ENCODE measurements around the gene KRT27.

- TF ChIP-seq, protein P1, sequence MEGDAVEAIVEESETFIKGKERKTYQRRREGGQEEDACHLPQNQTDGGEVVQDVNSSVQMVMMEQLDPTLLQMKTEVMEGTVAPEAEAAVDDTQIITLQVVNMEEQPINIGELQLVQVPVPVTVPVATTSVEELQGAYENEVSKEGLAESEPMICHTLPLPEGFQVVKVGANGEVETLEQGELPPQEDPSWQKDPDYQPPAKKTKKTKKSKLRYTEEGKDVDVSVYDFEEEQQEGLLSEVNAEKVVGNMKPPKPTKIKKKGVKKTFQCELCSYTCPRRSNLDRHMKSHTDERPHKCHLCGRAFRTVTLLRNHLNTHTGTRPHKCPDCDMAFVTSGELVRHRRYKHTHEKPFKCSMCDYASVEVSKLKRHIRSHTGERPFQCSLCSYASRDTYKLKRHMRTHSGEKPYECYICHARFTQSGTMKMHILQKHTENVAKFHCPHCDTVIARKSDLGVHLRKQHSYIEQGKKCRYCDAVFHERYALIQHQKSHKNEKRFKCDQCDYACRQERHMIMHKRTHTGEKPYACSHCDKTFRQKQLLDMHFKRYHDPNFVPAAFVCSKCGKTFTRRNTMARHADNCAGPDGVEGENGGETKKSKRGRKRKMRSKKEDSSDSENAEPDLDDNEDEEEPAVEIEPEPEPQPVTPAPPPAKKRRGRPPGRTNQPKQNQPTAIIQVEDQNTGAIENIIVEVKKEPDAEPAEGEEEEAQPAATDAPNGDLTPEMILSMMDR (IDR thresholded peaks at IDR 0.05) = peak in 6 of 12 donors; percentile 8 to 33 (median 18)
- no peak for TF ChIP-seq POLR2A (IDR thresholded peaks at IDR 0.05)
Observed at GRCh38 chr17:40726919-40727318, 55.4 kb downstream of the KRT27 start.
